ENCODE data around the gene ENTPD6.
"Not testable (repeated sequence)": the region's sequence is repeated elsewhere in the genome, so short reads cannot be mapped to it uniquely, and the experiment has no call there.

Gene ENTPD6

GRCh38 chr20:25237610-25238318, 42.3 kb downstream of the ENTPD6 start:
- DNase-seq (ENCODE audit: insufficient read length, low spot score): no peak
- TF ChIP-seq POLR2A (IDR thresholded peaks at IDR 0.05; ENCODE audit: low read depth, low read length) (no peak), TAF1 (IDR thresholded peaks at IDR 0.05; ENCODE audit: low read depth, low read length) (no peak), POU2F2 (IDR thresholded peaks at IDR 0.05; ENCODE audit: low read depth, low read length) (no peak), SPI1 (IDR thresholded peaks at IDR 0.05; ENCODE audit: low read depth, low read length) (no peak), PAX5 (IDR thresholded peaks at IDR 0.05; ENCODE audit: insufficient read depth, low read length, severe bottlenecking) (no peak), POLR2AphosphoS5 (IDR thresholded peaks at IDR 0.05; ENCODE audit: low read depth, low read length) (no peak)
- FAIRE-seq: no peak

GRCh38 chr20:25238319-25239037, 43.0 kb downstream of the ENTPD6 start:
- no peak for DNase-seq (ENCODE audit: insufficient read length, low spot score)
- FAIRE-seq: no peak
- no peak for TF ChIP-seq POLR2AphosphoS5 (IDR thresholded peaks at IDR 0.05; ENCODE audit: low read depth, low read length)
- no peak for TF ChIP-seq SPI1 (IDR thresholded peaks at IDR 0.05; ENCODE audit: low read depth, low read length)
- TF ChIP-seq POLR2A (IDR thresholded peaks at IDR 0.05; ENCODE audit: low read depth, low read length): no peak
- TF ChIP-seq POU2F2 (IDR thresholded peaks at IDR 0.05; ENCODE audit: low read depth, low read length): no peak
- no peak for TF ChIP-seq PAX5 (IDR thresholded peaks at IDR 0.05; ENCODE audit: insufficient read depth, low read length, severe bottlenecking)
- no peak for TF ChIP-seq TAF1 (IDR thresholded peaks at IDR 0.05; ENCODE audit: low read depth, low read length)

- no peak for DNase-seq (ENCODE audit: insufficient read length, low spot score)
- peak; percentile 33 for FAIRE-seq
- no peak for TF ChIP-seq PAX5 (IDR thresholded peaks at IDR 0.05; ENCODE audit: insufficient read depth, low read length, severe bottlenecking)
- no peak for TF ChIP-seq POU2F2 (IDR thresholded peaks at IDR 0.05; ENCODE audit: low read depth, low read length)
- no peak for TF ChIP-seq SPI1 (IDR thresholded peaks at IDR 0.05; ENCODE audit: low read depth, low read length)
- no peak for TF ChIP-seq POLR2A (IDR thresholded peaks at IDR 0.05; ENCODE audit: low read depth, low read length)
- no peak for TF ChIP-seq POLR2AphosphoS5 (IDR thresholded peaks at IDR 0.05; ENCODE audit: low read depth, low read length)
- TF ChIP-seq TAF1 (IDR thresholded peaks at IDR 0.05; ENCODE audit: low read depth, low read length): no peak
Observed at GRCh38 chr20:25239387-25240370, 44.2 kb downstream of the ENTPD6 start.

- not testable (repeated sequence) for DNase-seq (ENCODE audit: insufficient read length, low spot score); FAIRE-seq
Observed at GRCh38 chr20:25240851-25241658, 45.5 kb downstream of the ENTPD6 start.

- not testable (repeated sequence) for DNase-seq (ENCODE audit: insufficient read length, low spot score); FAIRE-seq
Observed at GRCh38 chr20:25241659-25241955, 46.1 kb downstream of the ENTPD6 start.

GRCh38 chr20:25242231-25242630, 46.7 kb downstream of the ENTPD6 start:
- FAIRE-seq (no peak), DNase-seq (ENCODE audit: insufficient read length, low spot score) (no peak)
- TF ChIP-seq POU2F2 (IDR thresholded peaks at IDR 0.05; ENCODE audit: low read depth, low read length): no peak
- TF ChIP-seq SPI1 (IDR thresholded peaks at IDR 0.05; ENCODE audit: low read depth, low read length): no peak
- TF ChIP-seq TAF1 (IDR thresholded peaks at IDR 0.05; ENCODE audit: low read depth, low read length): no peak
- no peak for TF ChIP-seq POLR2AphosphoS5 (IDR thresholded peaks at IDR 0.05; ENCODE audit: low read depth, low read length)
- TF ChIP-seq PAX5 (IDR thresholded peaks at IDR 0.05; ENCODE audit: insufficient read depth, low read length, severe bottlenecking): no peak
- TF ChIP-seq POLR2A (IDR thresholded peaks at IDR 0.05; ENCODE audit: low read depth, low read length): no peak

GRCh38 chr20:25243416-25243979, 48.0 kb downstream of the ENTPD6 start:
- no peak for FAIRE-seq
- DNase-seq (ENCODE audit: insufficient read length, low spot score): no peak
- TF ChIP-seq POLR2AphosphoS5 (IDR thresholded peaks at IDR 0.05; ENCODE audit: low read depth, low read length) (no peak), POU2F2 (IDR thresholded peaks at IDR 0.05; ENCODE audit: low read depth, low read length) (no peak), TAF1 (IDR thresholded peaks at IDR 0.05; ENCODE audit: low read depth, low read length) (no peak), PAX5 (IDR thresholded peaks at IDR 0.05; ENCODE audit: insufficient read depth, low read length, severe bottlenecking) (no peak), POLR2A (IDR thresholded peaks at IDR 0.05; ENCODE audit: low read depth, low read length) (no peak), SPI1 (IDR thresholded peaks at IDR 0.05; ENCODE audit: low read depth, low read length) (no peak)

- FAIRE-seq (no peak), DNase-seq (ENCODE audit: insufficient read length, low spot score) (no peak)
- no peak for TF ChIP-seq POU2F2 (IDR thresholded peaks at IDR 0.05; ENCODE audit: low read depth, low read length)
- no peak for TF ChIP-seq PAX5 (IDR thresholded peaks at IDR 0.05; ENCODE audit: insufficient read depth, low read length, severe bottlenecking)
- no peak for TF ChIP-seq POLR2AphosphoS5 (IDR thresholded peaks at IDR 0.05; ENCODE audit: low read depth, low read length)
- TF ChIP-seq SPI1 (IDR thresholded peaks at IDR 0.05; ENCODE audit: low read depth, low read length): no peak
- no peak for TF ChIP-seq POLR2A (IDR thresholded peaks at IDR 0.05; ENCODE audit: low read depth, low read length)
- no peak for TF ChIP-seq TAF1 (IDR thresholded peaks at IDR 0.05; ENCODE audit: low read depth, low read length)
Observed at GRCh38 chr20:25244976-25245375, 49.5 kb downstream of the ENTPD6 start.

GRCh38 chr20:25245461-25245860, 49.9 kb downstream of the ENTPD6 start:
- DNase-seq (ENCODE audit: insufficient read length, low spot score) (no peak), FAIRE-seq (no peak)
- TF ChIP-seq POLR2AphosphoS5 (IDR thresholded peaks at IDR 0.05; ENCODE audit: low read depth, low read length) (no peak), POLR2A (IDR thresholded peaks at IDR 0.05; ENCODE audit: low read depth, low read length) (no peak), SPI1 (IDR thresholded peaks at IDR 0.05; ENCODE audit: low read depth, low read length) (no peak), POU2F2 (IDR thresholded peaks at IDR 0.05; ENCODE audit: low read depth, low read length) (no peak), TAF1 (IDR thresholded peaks at IDR 0.05; ENCODE audit: low read depth, low read length) (no peak), PAX5 (IDR thresholded peaks at IDR 0.05; ENCODE audit: insufficient read depth, low read length, severe bottlenecking) (no peak)
